ENCODE measurements around the gene ZBTB8OS. TPM values are rescaled to one million over a fixed set of nuclear protein-coding genes. Genes with fewer than 3 reads are reported as not detected.

The ZBTB8OS gene
- polyA plus RNA-seq, 4 donors, result 44.9 to 98.4 (median 73.3) TPM

GRCh38 chr1:32611859-32612188 is 38.5 kb downstream of the ZBTB8OS start:
- H3K27ac ChIP-seq (ENCODE audit: low read depth in 1 of 3, low read length in 2 of 3), result no peak overlapping the region
- H3K36me3 ChIP-seq (ENCODE audit: control insufficient read depth in 3 of 3, insufficient read depth in 2 of 3, low read depth in 1 of 3, low read length in 3 of 3), result peaks cover 0 to 6% (median 0%) of the 10 kb centered on the region in 3 donors
- no peak for FAIRE-seq
- H3K4me3 ChIP-seq (ENCODE audit: low read depth in 1 of 3, low read length in 3 of 3), result peak overlapping the region; percentile 29 to 49 (median 43)
- H3K27me3 ChIP-seq (ENCODE audit: control insufficient read depth in 3 of 3, insufficient read depth in 3 of 3, low read length in 3 of 3), result no peaks in the 10 kb centered on the region
- no peak for DNase-seq
- peaks cover 0 to 4% (median 3%) of the 10 kb centered on the region in 3 donors for H3K4me1 ChIP-seq (ENCODE audit: control insufficient read depth in 3 of 3, insufficient read depth in 2 of 3, low read depth in 1 of 3, low read length in 2 of 3)
- WGBS, 3 donors, result 5 to 13% (median 12%) methylated on average over 12 of the region's 12 CpGs
- no peaks in the 10 kb centered on the region for H3K9me3 ChIP-seq (ENCODE audit: control insufficient read depth in 2 of 2, insufficient read depth in 1 of 2, low read depth in 1 of 2, low read length in 1 of 2)

DNA sequence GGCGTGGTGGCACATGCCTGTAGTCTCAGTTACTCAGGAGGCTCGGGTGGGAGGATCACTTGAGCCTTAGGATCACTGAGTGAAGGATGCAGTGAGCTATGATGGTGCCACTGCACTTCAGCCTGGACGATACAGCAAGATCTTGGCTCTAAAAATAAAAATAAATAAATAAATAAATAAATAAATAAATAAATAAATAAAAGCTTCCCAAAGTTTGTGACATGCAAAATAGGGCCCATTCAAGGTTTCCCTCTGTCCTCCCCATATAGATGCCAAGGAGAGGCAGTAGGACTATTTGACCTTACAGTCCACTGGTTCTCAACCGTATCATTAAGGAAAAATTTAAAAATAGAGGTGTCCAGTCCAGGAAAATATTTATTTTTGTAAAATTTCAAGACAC is 41.2 kb downstream of the ZBTB8OS start:
- FAIRE-seq, result no peak
- H3K36me3 ChIP-seq (ENCODE audit: control insufficient read depth in 3 of 3, insufficient read depth in 2 of 3, low read depth in 1 of 3, low read length in 3 of 3), result peaks cover 0 to 17% (median 0%) of the 10 kb centered on the region in 3 donors
- WGBS, 3 donors, result 88 to 94% (median 90%) methylated on average over 4 of the region's 4 CpGs

DNA sequence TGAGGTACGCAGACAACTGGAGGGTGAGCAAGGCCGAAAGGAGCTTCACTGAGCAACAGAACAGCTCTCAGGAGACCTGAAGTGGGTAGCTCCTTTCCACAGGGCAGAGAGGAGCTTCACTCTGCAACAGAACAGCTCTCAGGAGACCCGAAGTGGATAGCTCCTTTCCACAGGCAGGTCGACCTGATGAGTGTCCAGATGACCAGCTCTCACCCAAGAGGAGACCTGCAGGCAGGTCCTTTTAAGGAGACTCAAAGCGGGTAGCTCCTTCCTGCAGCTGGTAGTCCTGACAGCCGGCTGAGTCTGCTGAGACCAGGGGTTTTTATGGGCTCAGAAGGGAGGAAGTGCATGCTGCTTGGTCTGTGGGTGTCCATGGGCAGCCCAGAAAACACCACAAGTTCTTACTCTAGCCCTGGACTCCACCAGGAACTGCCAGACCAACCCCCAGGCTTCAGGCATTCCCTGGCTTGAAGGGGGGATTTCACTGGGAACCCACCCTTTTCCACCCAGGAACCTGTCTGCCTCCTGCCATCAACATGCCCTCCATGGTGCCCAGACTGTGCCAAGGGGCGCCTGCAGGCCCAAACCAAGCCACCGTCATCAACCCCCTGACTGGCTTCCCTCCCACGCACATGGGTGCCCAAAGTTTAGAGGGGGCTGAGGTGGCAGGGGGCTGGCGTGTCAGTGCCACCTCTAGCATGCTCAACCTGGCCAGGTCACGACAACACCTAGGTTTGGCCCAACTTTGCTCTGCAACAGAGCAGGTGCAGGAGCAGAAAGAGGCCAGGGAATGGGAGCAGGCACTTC is 43.6 kb downstream of the ZBTB8OS start:
- Histone ChIP-seq H3K36me3 (ENCODE audit: control insufficient read depth in 3 of 3, insufficient read depth in 2 of 3, low read depth in 1 of 3, low read length in 3 of 3) (peaks cover 0 to 17% (median 0%) of the 10 kb centered on the region in 3 donors), H3K27ac (ENCODE audit: low read depth in 1 of 3, low read length in 2 of 3) (no peak overlapping the region), H3K9me3 (ENCODE audit: control insufficient read depth in 2 of 2, insufficient read depth in 1 of 2, low read depth in 1 of 2, low read length in 1 of 2) (no peaks in the 10 kb centered on the region), H3K4me1 (ENCODE audit: control insufficient read depth in 3 of 3, insufficient read depth in 2 of 3, low read depth in 1 of 3, low read length in 2 of 3) (peaks cover 0 to 2% (median 0%) of the 10 kb centered on the region in 3 donors), H3K27me3 (ENCODE audit: control insufficient read depth in 3 of 3, insufficient read depth in 3 of 3, low read length in 3 of 3) (no peaks in the 10 kb centered on the region), H3K4me3 (ENCODE audit: low read depth in 1 of 3, low read length in 3 of 3) (no peak overlapping the region)
- FAIRE-seq, result no peak
- no peak for DNase-seq
- WGBS, 3 donors, result 82 to 92% (median 87%) methylated on average over 11 of the region's 11 CpGs

More for the DNA sequence above, 41.2 kb downstream of the ZBTB8OS start:
- no peak overlapping the region for H3K27ac ChIP-seq (ENCODE audit: low read depth in 1 of 3, low read length in 2 of 3)
- H3K4me1 ChIP-seq (ENCODE audit: control insufficient read depth in 3 of 3, insufficient read depth in 2 of 3, low read depth in 1 of 3, low read length in 2 of 3), result peaks cover 0 to 4% (median 3%) of the 10 kb centered on the region in 3 donors
- no peak for DNase-seq
- no peaks in the 10 kb centered on the region for H3K27me3 ChIP-seq (ENCODE audit: control insufficient read depth in 3 of 3, insufficient read depth in 3 of 3, low read length in 3 of 3)
- no peaks in the 10 kb centered on the region for H3K9me3 ChIP-seq (ENCODE audit: control insufficient read depth in 2 of 2, insufficient read depth in 1 of 2, low read depth in 1 of 2, low read length in 1 of 2)
- H3K4me3 ChIP-seq (ENCODE audit: low read depth in 1 of 3, low read length in 3 of 3), result no peak overlapping the region

- no peaks in the 10 kb centered on the region for H3K9me3 ChIP-seq (ENCODE audit: control insufficient read depth in 2 of 2, insufficient read depth in 1 of 2, low read depth in 1 of 2, low read length in 1 of 2)
- H3K36me3 ChIP-seq (ENCODE audit: control insufficient read depth in 3 of 3, insufficient read depth in 2 of 3, low read depth in 1 of 3, low read length in 3 of 3), result peaks cover 0 to 17% (median 0%) of the 10 kb centered on the region in 3 donors
- WGBS, 3 donors, result 92 to 96% (median 95%) methylated on average over 17 of the region's 17 CpGs
- H3K4me3 ChIP-seq (ENCODE audit: low read depth in 1 of 3, low read length in 3 of 3), result no peak overlapping the region
- no peaks in the 10 kb centered on the region for H3K4me1 ChIP-seq (ENCODE audit: control insufficient read depth in 3 of 3, insufficient read depth in 2 of 3, low read depth in 1 of 3, low read length in 2 of 3)
- DNase-seq (no peak), FAIRE-seq (no peak)
- H3K27ac ChIP-seq (ENCODE audit: low read depth in 1 of 3, low read length in 2 of 3), result no peak overlapping the region
- H3K27me3 ChIP-seq (ENCODE audit: control insufficient read depth in 3 of 3, insufficient read depth in 3 of 3, low read length in 3 of 3), result no peaks in the 10 kb centered on the region
These were observed 44.5 kb downstream of the ZBTB8OS start for GRCh38 chr1:32605711-32606424.

- DNase-seq, result no peak
- Histone ChIP-seq H3K36me3 (ENCODE audit: control insufficient read depth in 3 of 3, insufficient read depth in 2 of 3, low read depth in 1 of 3, low read length in 3 of 3) (peaks cover 0 to 13% (median 0%) of the 10 kb centered on the region in 3 donors), H3K27ac (ENCODE audit: low read depth in 1 of 3, low read length in 2 of 3) (no peak overlapping the region), H3K9me3 (ENCODE audit: control insufficient read depth in 2 of 2, insufficient read depth in 1 of 2, low read depth in 1 of 2, low read length in 1 of 2) (no peaks in the 10 kb centered on the region), H3K4me3 (ENCODE audit: low read depth in 1 of 3, low read length in 3 of 3) (no peak overlapping the region), H3K4me1 (ENCODE audit: control insufficient read depth in 3 of 3, insufficient read depth in 2 of 3, low read depth in 1 of 3, low read length in 2 of 3) (no peaks in the 10 kb centered on the region), H3K27me3 (ENCODE audit: control insufficient read depth in 3 of 3, insufficient read depth in 3 of 3, low read length in 3 of 3) (no peaks in the 10 kb centered on the region)
- WGBS, 3 donors, result 84 to 91% (median 87%) methylated on average over 2 of the region's 2 CpGs
- FAIRE-seq, result no peak
These were observed 50.3 kb downstream of the ZBTB8OS start for GRCh38 chr1:32600034-32600433.

DNA sequence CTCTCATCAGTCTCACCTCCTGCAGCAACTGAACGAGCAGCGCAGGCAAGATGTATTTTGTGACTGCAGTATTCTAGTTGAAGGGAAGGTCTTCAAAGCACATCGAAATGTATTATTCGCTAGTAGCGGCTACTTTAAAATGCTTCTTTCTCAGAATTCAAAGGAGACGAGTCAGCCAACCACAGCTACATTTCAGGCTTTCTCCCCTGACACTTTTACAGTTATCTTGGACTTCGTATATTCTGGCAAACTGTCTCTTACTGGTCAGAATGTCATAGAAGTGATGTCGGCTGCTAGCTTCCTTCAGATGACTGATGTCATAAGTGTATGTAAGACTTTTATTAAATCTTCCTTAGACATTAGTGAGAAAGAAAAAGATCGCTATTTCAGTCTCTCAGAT is 57.4 kb downstream of the ZBTB8OS start:
- WGBS, 3 donors, result 94 to 96% (median 95%) methylated on average over 9 of the region's 9 CpGs
- FAIRE-seq, result no peak
- H3K9me3 ChIP-seq (ENCODE audit: control insufficient read depth in 2 of 2, insufficient read depth in 1 of 2, low read depth in 1 of 2, low read length in 1 of 2), result no peaks in the 10 kb centered on the region

GRCh38 chr1:32580348-32581017 is 69.9 kb downstream of the ZBTB8OS start:
- H3K4me3 ChIP-seq (ENCODE audit: low read depth in 1 of 3, low read length in 3 of 3), result no peak overlapping the region
- H3K4me1 ChIP-seq (ENCODE audit: control insufficient read depth in 3 of 3, insufficient read depth in 2 of 3, low read depth in 1 of 3, low read length in 2 of 3), result no peaks in the 10 kb centered on the region
- no peak for DNase-seq
- no peaks in the 10 kb centered on the region for H3K9me3 ChIP-seq (ENCODE audit: control insufficient read depth in 2 of 2, insufficient read depth in 1 of 2, low read depth in 1 of 2, low read length in 1 of 2)
- FAIRE-seq, result no peak
- H3K27me3 ChIP-seq (ENCODE audit: control insufficient read depth in 3 of 3, insufficient read depth in 3 of 3, low read length in 3 of 3), result no peaks in the 10 kb centered on the region
- 84 to 86% (median 85%) methylated on average over 10 of the region's 10 CpGs for WGBS, 3 donors
- peaks cover 0 to 15% (median 0%) of the 10 kb centered on the region in 3 donors for H3K36me3 ChIP-seq (ENCODE audit: control insufficient read depth in 3 of 3, insufficient read depth in 2 of 3, low read depth in 1 of 3, low read length in 3 of 3)
- no peak overlapping the region for H3K27ac ChIP-seq (ENCODE audit: low read depth in 1 of 3, low read length in 2 of 3)

More for the DNA sequence above, 57.4 kb downstream of the ZBTB8OS start:
- peaks cover 0 to 33% (median 2%) of the 10 kb centered on the region in 3 donors for H3K36me3 ChIP-seq (ENCODE audit: control insufficient read depth in 3 of 3, insufficient read depth in 2 of 3, low read depth in 1 of 3, low read length in 3 of 3)
- no peak for DNase-seq
- no peak overlapping the region for H3K27ac ChIP-seq (ENCODE audit: low read depth in 1 of 3, low read length in 2 of 3)
- no peaks in the 10 kb centered on the region for H3K27me3 ChIP-seq (ENCODE audit: control insufficient read depth in 3 of 3, insufficient read depth in 3 of 3, low read length in 3 of 3)
- H3K4me3 ChIP-seq (ENCODE audit: low read depth in 1 of 3, low read length in 3 of 3), result no peak overlapping the region
- H3K4me1 ChIP-seq (ENCODE audit: control insufficient read depth in 3 of 3, insufficient read depth in 2 of 3, low read depth in 1 of 3, low read length in 2 of 3), result no peaks in the 10 kb centered on the region

Measured in small intestine (tissue), 7 donors.